Endothelial cell of umbilical vein (primary cell): ENCODE measurements around the gene CARMIL1. TPM values are rescaled to one million over a fixed set of nuclear protein-coding genes. Genes with fewer than 3 reads are reported as not detected.

Experiments used
- BruUV-seq: library from RNA; stranded (reverse); fragments of 400-500 nt; replicated peaks from 2 replicates; lab custom pipeline; 2021; lab: Mats Ljungman, UMichigan
- CTCF ChIA-PET: fragments of 300-600, 350-600 bp; sonication (Branson Sonifier 250); formaldehyde crosslinking; loops from one replicate; lab custom pipeline; 2021; ENCODE audit warnings: antibody characterized with exemption, inconsistent platforms; lab: Charles Lee
- POLR2A ChIA-PET: fragments of 300-600, 350-600 bp; sonication (Branson Sonifier 250); formaldehyde crosslinking; loops from one replicate; lab custom pipeline; 2021; ENCODE audit warnings: antibody characterized with exemption, inconsistent platforms; lab: Charles Lee
- DNase-seq: peaks from one replicate; pipeline ENCODE4 v3.0.0-alpha.2; 2011; ENCODE audit warnings: low read depth, low spot score
- FAIRE-seq: peaks from 2 replicates; lab custom pipeline; 2011; peaks lifted over from hg19 to GRCh38; lab: Jason Lieb, UNC
- H2AFZ ChIP-seq: 2 replicates; pipeline ENCODE4 v1.6.0; 2012; ENCODE audit warnings: low read depth, low read length, control low read depth, inconsistent platforms
- H3K27ac ChIP-seq: 2 replicates; pipeline ENCODE4 v1.5.1; 2011; ENCODE audit warnings: low read depth, mild to moderate bottlenecking, control low read depth, low read length, moderate library complexity; ENCODE audit not compliant: insufficient read depth
- H3K27me3 ChIP-seq, 2 experiments: 2 replicates each; pipeline versions ENCODE4 v1.6.0 to v1.6.1; 2011; ENCODE audit warnings: low read length in 2 of 2, mixed read lengths in 1 of 2; ENCODE audit not compliant: control insufficient read depth in 2 of 2, insufficient read depth in 2 of 2
- H3K36me3 ChIP-seq, 2 experiments: 2 replicates in 1 of 2; 3 replicates in 1 of 2; pipeline ENCODE4 v1.5.1; 2011; ENCODE audit warnings: low read length in 2 of 2, mild to moderate bottlenecking in 1 of 2, moderate library complexity in 1 of 2; ENCODE audit not compliant: control insufficient read depth in 2 of 2, insufficient read depth in 2 of 2; ENCODE audit errors: extremely low read depth in 1 of 2
- H3K4me1 ChIP-seq: 3 replicates; pipeline ENCODE4 v1.5.1; 2011; ENCODE audit warnings: mild to moderate bottlenecking, low read length; ENCODE audit not compliant: control insufficient read depth, insufficient read depth; ENCODE audit errors: extremely low read depth
- H3K4me2 ChIP-seq: 2 replicates; pipeline ENCODE4 v1.6.1; 2011; ENCODE audit warnings: low read length, control low read depth, mixed read lengths; ENCODE audit not compliant: insufficient read depth
- H3K4me3 ChIP-seq, 3 experiments: fragments of 200-600 bp in 1 of 3; sonication (generic), shearing (Covaris generic) in 1 of 3; replicated peaks in 1 of 3; 2 replicates each; pipeline ENCODE4 v1.5.1; 2011 to 2016; ENCODE audit warnings: control low read depth in 3 of 3, low read length in 3 of 3, mild to moderate bottlenecking in 2 of 3, inconsistent platforms in 1 of 3, low read depth in 1 of 3, moderate library complexity in 1 of 3; ENCODE audit not compliant: insufficient read depth in 1 of 3
- H3K79me2 ChIP-seq: 2 replicates; pipeline ENCODE4 v1.6.0; 2012; ENCODE audit warnings: low read length, inconsistent platforms; ENCODE audit not compliant: control insufficient read depth, insufficient read depth
- H3K9ac ChIP-seq: replicated peaks from 2 replicates; pipeline ENCODE3; 2011; ENCODE audit warnings: low read length, control low read depth; ENCODE audit not compliant: insufficient read depth; ENCODE audit errors: extremely low read depth
- H3K9me1 ChIP-seq: replicated peaks from 3 replicates; pipeline ENCODE4 v1.6.0; 2011; ENCODE audit warnings: mild to moderate bottlenecking, low read length; ENCODE audit not compliant: control insufficient read depth, insufficient read depth; ENCODE audit errors: extremely low read depth
- H3K9me3 ChIP-seq: replicated peaks from 2 replicates; pipeline ENCODE4 v1.5.1; 2012; ENCODE audit warnings: low read length, inconsistent platforms; ENCODE audit not compliant: control insufficient read depth, insufficient read depth
- H4K20me1 ChIP-seq: replicated peaks from 2 replicates; pipeline ENCODE3; 2011; ENCODE audit warnings: mild to moderate bottlenecking, low read length; ENCODE audit not compliant: control insufficient read depth, insufficient read depth; ENCODE audit errors: extremely low read depth
- CTCF ChIP-seq, 2 donors: IDR thresholded peaks; 1 replicate in 1 of 2; 2 replicates in 1 of 2; pipeline ENCODE4 v1.5.1; 2011; ENCODE audit warnings: low read length in 2 of 2, mild to moderate bottlenecking in 2 of 2, moderate library complexity in 2 of 2, control low read depth in 1 of 2, inconsistent platforms in 1 of 2, low read depth in 1 of 2; ENCODE audit not compliant: insufficient read depth in 1 of 2; ENCODE audit errors: extremely low read depth in 1 of 2
- EZH2 ChIP-seq: IDR thresholded peaks from 2 replicates; pipeline ENCODE4 v1.6.1; 2012; ENCODE audit warnings: borderline replicate concordance, low read depth, mild to moderate bottlenecking, moderate library complexity, low read length, inconsistent platforms; ENCODE audit not compliant: severe bottlenecking
- FOS ChIP-seq: IDR thresholded peaks from 2 replicates; pipeline ENCODE4 v1.6.1; 2011; ENCODE audit warnings: mild to moderate bottlenecking, low read length, moderate library complexity, borderline replicate concordance; ENCODE audit not compliant: insufficient read depth
- GATA2 ChIP-seq: IDR thresholded peaks from 2 replicates; pipeline ENCODE4 v1.7.0; 2011; ENCODE audit warnings: low read depth, mild to moderate bottlenecking, moderate library complexity, mixed read lengths, low read length; ENCODE audit not compliant: insufficient read length, insufficient read depth
- JUN ChIP-seq: IDR thresholded peaks from 2 replicates; pipeline ENCODE4 v1.6.1; 2011; ENCODE audit warnings: borderline replicate concordance, low read depth; ENCODE audit not compliant: insufficient read length, insufficient read depth
- MAX ChIP-seq: IDR thresholded peaks from 2 replicates; pipeline ENCODE4 v1.6.1; 2011; ENCODE audit not compliant: insufficient read depth, insufficient read length
- MYC ChIP-seq: IDR thresholded peaks from one replicate; pipeline ENCODE4 v1.6.1; 2011; ENCODE audit warnings: mild to moderate bottlenecking, low read depth, low read length
- POLR2A ChIP-seq: IDR thresholded peaks from 2 replicates; pipeline ENCODE4 v1.6.1; 2012; ENCODE audit warnings: low read depth, mild to moderate bottlenecking, control low read depth, low read length
- POLR2AphosphoS5 ChIP-seq: IDR thresholded peaks from 2 replicates; pipeline ENCODE4 v1.6.1; 2012; ENCODE audit warnings: low read depth, mild to moderate bottlenecking, control low read depth, low read length, moderate library complexity; ENCODE audit not compliant: insufficient read depth
- dilution Hi-C: fragments of 300-500 bp; cut with MboI; formaldehyde crosslinking; loops from one replicate; pipeline ENCODE4 v1.15.0; 2019; ENCODE audit warnings: low sequenced_read_pairs; ENCODE audit not compliant: extremely low pct_ligation_motif_present
- intact Hi-C: fragments of 100-400 bp; cut with micrococcal nuclease; formaldehyde crosslinking; loops from one replicate; pipeline ENCODE4 v1.10.0; 2022
- polyA plus RNA-seq, 4 experiments: library from polyadenylated mRNA; depleted of rRNA in 3 of 4; stranded (reverse) in 3 of 4; unstranded in 1 of 4; fragments of >200 nt; gene quantifications; 2 replicates each; pipeline versions ENCODE4 v1.2.1 to v1.2.3, GENCODE V29; 2011 to 2012; ENCODE audit warnings: missing spikeins in 1 of 4
- total RNA-seq: library from RNA; stranded (reverse); gene quantifications from 2 replicates; pipeline ENCODE4 v1.2.3, GENCODE V29; 2021

CARMIL1 gene
- total and polyA plus RNA-seq, 2 donors (not counting 3 experiments of a cell fraction or from before 2014, with no cell fraction given) = 1.3 to 8.7 TPM

GRCh38 chr6:25579902-25580495, 300.8 kb downstream of the CARMIL1 start:
- FAIRE-seq (no peak), DNase-seq (no peak)
- no peak overlapping the region for H3K27ac ChIP-seq
- no peak for TF ChIP-seq POLR2AphosphoS5
- no peak for TF ChIP-seq POLR2A
- no peak for TF ChIP-seq JUN
- dilution Hi-C loops (no loop called here), intact Hi-C loops (no loop called here)
- H3K36me3 ChIP-seq = no peaks in the 10 kb centered on the region
- H2AFZ ChIP-seq = no peak overlapping the region
- no peaks in the 10 kb centered on the region for H3K4me1 ChIP-seq
- H3K9me3 ChIP-seq = no peaks in the 10 kb centered on the region
- POLR2A ChIA-PET = interaction anchor here (0.6 kb wide), 1 partner anchor 386 kb away, joined by 5 read pairs; no protein-coding TSS in a partner anchor
- H3K4me2 ChIP-seq = no peak overlapping the region
- no TSS peak for BruUV-seq
- no peaks in the 10 kb centered on the region for H3K79me2 ChIP-seq
- H3K9ac ChIP-seq = no peak overlapping the region
- no peaks in the 10 kb centered on the region for H3K27me3 ChIP-seq
- no peak overlapping the region for H3K4me3 ChIP-seq
- H4K20me1 ChIP-seq = no peaks in the 10 kb centered on the region
- CTCF ChIA-PET = interaction anchor here (1.4 kb wide), 1 partner anchor 25 kb away, joined by 5 read pairs; no protein-coding TSS in a partner anchor
- no peaks in the 10 kb centered on the region for H3K9me1 ChIP-seq

GRCh38 chr6:25582101-25582500, 302.9 kb downstream of the CARMIL1 start:
- Histone ChIP-seq H3K9me1 (no peaks in the 10 kb centered on the region), H3K36me3 (no peaks in the 10 kb centered on the region), H4K20me1 (no peaks in the 10 kb centered on the region), H3K9me3 (no peaks in the 10 kb centered on the region), H3K4me1 (no peaks in the 10 kb centered on the region), H3K79me2 (no peaks in the 10 kb centered on the region), H3K4me2 (no peak overlapping the region), H3K4me3 (no peak overlapping the region), H3K27me3 (no peaks in the 10 kb centered on the region), H3K9ac (no peak overlapping the region), H2AFZ (no peak overlapping the region), H3K27ac (no peak overlapping the region)
- ChIA-PET CTCF (interaction anchor here (1.0 to 1.4 kb wide), 2 partner anchors 25 to 92 kb away, joined by 3 to 5 read pairs; no protein-coding TSS in a partner anchor), POLR2A (interaction anchor here (0.6 kb wide), 1 partner anchor 19 kb away, joined by 3 read pairs; no protein-coding TSS in a partner anchor)
- dilution Hi-C loops = no loop called here
- TF ChIP-seq MAX (no peak), FOS (no peak), MYC (no peak), CTCF (IDR thresholded peaks at IDR 0.05; ENCODE audit: extremely low read depth in 1 of 2, insufficient read depth in 1 of 2, low read depth in 1 of 2, low read length in 2 of 2) (no peak), EZH2 (no peak), JUN (no peak), POLR2AphosphoS5 (no peak), POLR2A (no peak), GATA2 (no peak)
- intact Hi-C loops = no loop called here
- FAIRE-seq (no peak), DNase-seq (no peak)
- no TSS peak for BruUV-seq
